ENCODE measurements around the gene CDHR3.
A peak's percentile ranks its signal among the peaks of the same experiment; 100 is the strongest.
"Not testable (repeated sequence)": the region's sequence is repeated elsewhere in the genome, so short reads cannot be mapped to it uniquely, and the experiment has no call there.

The CDHR3 gene

DNA sequence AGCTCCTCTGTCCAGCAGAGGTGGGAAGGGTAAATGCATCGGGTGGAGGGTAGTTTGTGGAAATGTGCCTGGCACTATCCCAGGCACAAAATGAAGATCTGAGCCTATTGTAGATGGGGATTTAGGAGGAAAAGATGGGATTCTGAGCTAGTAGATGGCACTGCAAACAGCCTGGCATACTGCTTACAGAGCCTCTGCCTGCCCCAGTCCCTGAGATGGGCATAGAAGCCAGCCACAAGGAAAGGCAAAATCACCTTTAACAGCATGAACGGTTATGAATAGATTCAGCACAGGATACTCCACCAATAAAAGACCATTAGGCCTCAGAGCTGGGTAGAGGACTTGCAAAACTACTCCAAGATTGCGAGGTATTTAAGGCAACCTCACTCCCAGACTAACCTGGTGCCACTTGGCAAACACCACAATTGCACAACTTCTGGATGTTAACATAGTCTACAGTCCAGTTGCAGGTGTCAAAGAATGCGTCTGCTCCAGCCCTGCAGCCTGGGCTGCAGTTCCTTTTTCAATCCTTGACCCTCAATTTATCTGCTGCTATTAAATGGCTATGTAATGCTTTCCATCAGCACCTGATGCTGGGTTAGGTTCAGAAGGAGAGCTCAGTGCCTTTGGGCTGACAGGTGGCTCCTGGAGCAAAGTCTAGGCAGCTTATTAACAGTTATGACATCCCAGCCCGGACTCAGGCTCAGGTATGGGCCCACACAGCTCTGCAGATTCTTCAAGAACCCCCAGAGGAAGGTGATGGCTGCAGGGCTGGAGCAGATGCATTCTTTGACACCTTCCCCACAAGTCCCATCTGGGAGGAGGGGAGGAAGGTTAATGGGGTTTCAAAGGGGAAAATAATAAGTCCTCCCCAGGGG lies 34.0 kb downstream of the CDHR3 start:
- no peak for DNase-seq (ENCODE audit: low spot score)
- no peak for FAIRE-seq

- FAIRE-seq: no peak
- DNase-seq (ENCODE audit: low spot score): no peak
Measured at GRCh38 chr7:105999256-105999655, 36.2 kb downstream of the CDHR3 start.

GRCh38 chr7:106001196-106001595 lies 38.1 kb downstream of the CDHR3 start:
- no peak for DNase-seq (ENCODE audit: low spot score)
- FAIRE-seq: no peak

DNA sequence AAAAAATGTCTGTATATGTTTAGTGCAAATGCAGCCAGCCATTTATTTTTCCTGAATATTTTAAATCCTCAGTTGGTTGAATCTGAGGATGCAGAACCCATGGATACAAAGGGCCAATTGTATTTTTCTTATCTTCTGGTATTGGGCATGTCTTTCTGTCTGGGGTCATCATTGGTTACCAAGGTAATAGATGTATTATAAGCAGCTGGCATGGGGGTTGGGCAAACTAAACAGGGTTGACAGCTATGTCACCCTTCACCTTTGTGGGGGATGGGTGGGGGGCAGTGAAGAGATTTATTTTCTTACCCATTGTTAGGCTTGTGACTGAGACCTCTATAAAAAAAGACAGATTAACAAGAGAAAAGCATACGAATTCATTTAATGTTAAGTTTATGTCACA lies 38.8 kb downstream of the CDHR3 start:
- no peak for FAIRE-seq

DNA sequence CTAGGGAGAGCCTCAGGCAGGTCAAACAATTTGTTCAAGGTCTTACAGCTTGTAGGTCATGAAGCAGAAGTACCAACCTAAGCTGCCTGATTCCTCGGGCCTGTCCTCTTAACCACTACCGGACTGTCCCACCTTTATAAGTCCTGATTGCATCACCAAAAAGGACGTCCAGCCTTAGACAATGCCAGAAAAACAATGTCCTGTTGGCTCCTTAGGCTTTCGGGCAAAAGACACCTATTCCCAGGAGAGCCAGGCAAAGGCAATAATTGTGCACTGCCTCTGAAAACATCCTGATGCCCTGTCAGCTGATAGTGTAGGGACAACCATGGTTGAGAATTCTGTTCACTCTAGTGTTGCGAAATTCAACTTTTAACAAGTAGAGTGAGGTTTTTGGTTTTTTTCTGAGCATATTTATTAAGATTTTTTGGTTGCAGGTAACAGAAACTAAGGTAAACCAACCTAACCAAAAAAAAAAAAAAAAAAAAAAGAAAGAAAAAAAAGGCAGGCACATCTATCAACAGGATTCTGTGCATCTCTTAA lies 40.5 kb downstream of the CDHR3 start:
- FAIRE-seq: no peak
- no peak for DNase-seq (ENCODE audit: low spot score)

More for the DNA sequence above, 38.8 kb downstream of the CDHR3 start:
- DNase-seq (ENCODE audit: low spot score): no peak

DNA sequence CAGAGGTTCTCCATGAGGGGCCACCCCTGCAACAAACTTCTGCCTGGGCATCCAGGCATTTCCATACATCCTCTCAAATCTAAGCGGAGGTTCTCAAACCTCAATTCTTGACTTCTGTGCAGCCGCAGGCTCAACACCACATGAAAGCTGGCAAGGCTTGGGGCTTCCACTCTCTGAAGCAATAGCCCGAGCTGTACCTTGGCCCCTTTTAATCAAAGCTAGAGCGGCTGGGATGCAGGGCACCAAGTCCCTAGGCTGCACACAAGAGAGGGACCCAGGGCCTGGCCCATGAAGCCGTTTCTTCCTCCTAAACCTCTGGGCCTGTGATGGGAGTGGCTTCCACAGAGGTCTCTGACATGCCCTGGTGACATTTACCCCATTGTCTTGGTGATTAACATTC lies 43.8 kb downstream of the CDHR3 start:
- DNase-seq (ENCODE audit: low spot score): no peak
- FAIRE-seq: no peak

DNA sequence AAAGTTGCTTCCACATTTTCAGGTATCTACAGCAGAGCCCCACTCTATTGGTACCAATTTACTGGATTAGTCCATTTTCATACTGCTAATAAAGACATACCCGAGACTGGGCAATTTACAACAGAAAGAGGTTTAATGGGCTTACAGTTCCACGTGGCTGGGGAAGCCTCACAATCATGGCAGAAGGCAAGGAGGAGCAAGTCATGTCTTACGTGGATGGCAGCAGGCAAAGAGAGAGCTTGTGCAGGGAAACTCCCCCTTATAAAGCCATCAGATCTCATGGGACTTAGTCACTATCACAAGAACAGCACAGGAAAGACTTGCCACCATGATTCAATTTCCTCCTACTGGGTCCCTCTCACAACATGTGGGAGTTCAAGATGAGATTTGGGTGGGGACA lies 44.7 kb downstream of the CDHR3 start:
- not testable (repeated sequence) for FAIRE-seq; DNase-seq (ENCODE audit: low spot score)

DNA sequence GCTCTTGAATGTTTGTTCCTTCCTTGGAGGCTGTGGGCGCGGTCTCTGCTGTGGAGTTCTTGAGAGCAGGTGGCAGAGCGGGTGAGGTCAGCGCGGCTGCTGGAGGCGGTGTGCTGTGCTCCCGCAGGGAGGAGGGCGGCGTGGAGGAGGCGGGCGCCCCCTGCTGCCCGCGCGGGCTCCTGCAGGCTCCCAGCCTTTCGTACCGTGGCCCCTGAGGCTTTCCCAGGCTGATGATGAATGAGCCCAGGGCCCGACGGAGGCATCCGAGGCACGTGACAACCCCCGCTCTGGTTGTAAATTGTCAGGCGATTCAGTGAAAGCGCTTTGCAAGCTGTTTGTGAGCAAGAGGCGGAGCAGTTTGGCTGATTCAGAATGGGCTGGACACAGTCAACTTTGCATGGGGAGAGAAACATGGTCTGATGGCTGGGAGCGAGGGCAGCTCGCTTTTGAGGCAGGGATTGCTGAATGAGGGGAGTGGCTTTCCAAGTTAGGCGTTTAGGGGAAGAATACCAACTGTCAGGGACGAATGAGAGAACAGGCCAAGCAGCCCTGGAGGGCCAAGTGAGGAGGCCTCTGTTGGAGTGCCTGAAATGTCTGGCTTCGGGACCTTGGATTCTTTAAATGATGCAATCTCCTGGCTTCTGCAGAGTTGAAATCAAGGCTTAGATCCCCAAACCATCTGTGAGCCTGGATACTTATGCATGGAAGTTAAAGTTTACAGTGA lies 46.6 kb downstream of the CDHR3 start:
- FAIRE-seq (no peak), DNase-seq (ENCODE audit: low spot score) (peak; percentile 73)

- no peak for FAIRE-seq
- DNase-seq (ENCODE audit: low spot score): peak; percentile 46
Measured at GRCh38 chr7:106010331-106010730, 47.3 kb downstream of the CDHR3 start.

- DNase-seq (ENCODE audit: low spot score) (no peak), FAIRE-seq (no peak)
Measured at GRCh38 chr7:106010866-106011265, 47.8 kb downstream of the CDHR3 start.

- FAIRE-seq (no peak), DNase-seq (ENCODE audit: low spot score) (no peak)
Measured at GRCh38 chr7:106012184-106012583, 49.1 kb downstream of the CDHR3 start.

- FAIRE-seq (no peak), DNase-seq (ENCODE audit: low spot score) (no peak)
Measured at GRCh38 chr7:106012935-106013439, 49.9 kb downstream of the CDHR3 start.

DNA sequence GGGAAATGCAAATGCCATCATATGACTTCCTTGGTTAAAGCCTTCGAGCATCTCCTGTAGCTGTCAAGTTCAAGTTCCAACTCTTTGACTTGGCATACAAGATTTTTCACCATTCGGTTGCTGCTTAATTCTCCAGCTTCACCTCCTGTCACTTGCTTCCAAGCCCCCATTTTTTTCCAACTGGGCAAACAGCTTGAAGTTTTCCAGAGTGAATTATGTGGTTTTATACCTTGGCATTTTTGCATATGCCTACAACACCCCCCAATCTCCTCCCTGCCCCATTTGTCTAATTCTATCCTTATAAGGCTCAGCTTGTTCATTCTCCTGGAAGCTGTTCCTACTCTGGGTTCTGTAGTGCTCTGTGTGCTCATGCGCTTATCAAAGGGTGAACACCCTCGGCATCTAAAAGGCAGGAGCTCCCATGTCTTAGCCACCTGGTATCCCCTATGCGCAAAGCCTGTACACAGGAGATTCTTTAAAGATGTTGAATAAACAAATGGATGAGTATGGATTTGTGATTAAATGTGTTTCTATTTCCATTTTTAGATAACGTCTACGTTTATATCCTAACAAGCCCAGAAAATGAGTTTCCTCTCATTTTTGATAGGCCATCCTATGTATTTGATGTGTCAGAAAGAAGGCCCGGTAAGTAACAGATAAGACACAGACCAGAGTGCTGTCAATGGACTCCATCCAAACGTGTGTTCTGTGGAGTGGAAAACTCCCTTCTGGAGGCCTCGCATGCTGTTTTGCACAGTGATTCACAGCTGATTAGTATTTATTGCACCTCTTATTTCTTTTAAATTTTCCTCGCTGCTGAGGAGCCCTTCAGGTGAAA lies 52.5 kb downstream of the CDHR3 start:
- FAIRE-seq (no peak), DNase-seq (ENCODE audit: low spot score) (no peak)

- FAIRE-seq: no peak
- no peak for DNase-seq (ENCODE audit: low spot score)
Measured at GRCh38 chr7:106016331-106016730, 53.3 kb downstream of the CDHR3 start.

DNA sequence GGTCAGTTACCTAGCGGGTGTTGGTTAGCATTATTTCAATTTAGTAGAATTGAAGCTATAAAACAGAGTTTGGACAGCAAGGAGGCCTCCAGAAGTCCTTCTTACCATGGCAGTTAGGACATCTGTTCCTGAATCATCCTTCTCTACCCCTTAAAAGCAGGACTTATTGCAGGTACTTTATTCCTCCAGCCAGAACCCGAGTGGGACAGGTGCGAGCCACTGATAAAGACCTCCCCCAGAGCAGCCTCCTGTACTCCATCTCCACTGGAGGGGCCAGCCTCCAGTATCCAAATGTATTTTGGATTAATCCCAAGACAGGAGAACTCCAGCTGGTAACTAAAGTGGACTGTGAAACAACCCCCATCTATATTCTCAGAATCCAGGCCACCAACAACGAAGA lies 54.6 kb downstream of the CDHR3 start:
- DNase-seq (ENCODE audit: low spot score) (no peak), FAIRE-seq (no peak)

GRCh38 chr7:106018566-106019469 lies 55.8 kb downstream of the CDHR3 start:
- no peak for FAIRE-seq

DNA sequence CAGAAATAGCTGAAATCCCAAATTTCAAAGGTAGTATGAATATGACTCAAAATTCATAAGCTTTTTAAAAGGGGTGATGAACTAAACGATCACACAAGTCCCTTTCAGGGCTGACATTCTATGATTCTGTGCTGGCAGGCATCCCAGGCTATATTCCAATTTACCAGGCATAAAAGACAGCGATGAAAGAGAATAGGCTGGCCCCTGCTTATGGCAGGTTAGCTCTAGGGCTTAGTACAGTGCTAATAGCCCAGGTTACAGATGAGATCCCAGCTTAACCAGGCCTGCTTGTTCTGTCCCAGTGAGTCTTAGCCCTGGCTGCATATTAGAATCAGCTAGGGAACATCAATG lies 56.4 kb downstream of the CDHR3 start:
- DNase-seq (ENCODE audit: low spot score): no peak
- no peak for FAIRE-seq

More at GRCh38 chr7:106018566-106019469, 55.8 kb downstream of the CDHR3 start:
- no peak for DNase-seq (ENCODE audit: low spot score)

GRCh38 chr7:106021151-106022067 lies 58.3 kb downstream of the CDHR3 start:
- DNase-seq (ENCODE audit: low spot score) (no peak), FAIRE-seq (no peak)

GRCh38 chr7:106022193-106022821 lies 59.2 kb downstream of the CDHR3 start:
- FAIRE-seq: no peak
- DNase-seq (ENCODE audit: low spot score): no peak
